Endothelial cell of umbilical vein (primary cell): ENCODE data around the gene RAB10. TPM values are rescaled to one million over a fixed set of nuclear protein-coding genes. Genes with fewer than 3 reads are reported as not detected.

Experiments
- BruUV-seq: library from RNA; stranded (reverse); fragments of 400-500 nt; replicated peaks from 2 replicates; lab custom pipeline; 2021; lab: Mats Ljungman, UMichigan
- CTCF ChIA-PET: fragments of 300-600, 350-600 bp; sonication (Branson Sonifier 250); formaldehyde crosslinking; loops from one replicate; lab custom pipeline; 2021; ENCODE audit warnings: antibody characterized with exemption, inconsistent platforms; lab: Charles Lee
- POLR2A ChIA-PET: fragments of 300-600, 350-600 bp; sonication (Branson Sonifier 250); formaldehyde crosslinking; loops from one replicate; lab custom pipeline; 2021; ENCODE audit warnings: antibody characterized with exemption, inconsistent platforms; lab: Charles Lee
- DNase-seq: peaks from one replicate; pipeline ENCODE4 v3.0.0-alpha.2; 2011; ENCODE audit warnings: low read depth, low spot score
- FAIRE-seq: peaks from 2 replicates; lab custom pipeline; 2011; peaks lifted over from hg19 to GRCh38; lab: Jason Lieb, UNC
- H2AFZ ChIP-seq: 2 replicates; pipeline ENCODE4 v1.6.0; 2012; ENCODE audit warnings: low read depth, low read length, control low read depth, inconsistent platforms
- H3K27ac ChIP-seq: 2 replicates; pipeline ENCODE4 v1.5.1; 2011; ENCODE audit warnings: low read depth, mild to moderate bottlenecking, control low read depth, low read length, moderate library complexity; ENCODE audit not compliant: insufficient read depth
- H3K27me3 ChIP-seq, 2 experiments: 2 replicates each; pipeline versions ENCODE4 v1.6.0 to v1.6.1; 2011; ENCODE audit warnings: low read length in 2 of 2, mixed read lengths in 1 of 2; ENCODE audit not compliant: control insufficient read depth in 2 of 2, insufficient read depth in 2 of 2
- H3K36me3 ChIP-seq, 2 experiments: 2 replicates in 1 of 2; 3 replicates in 1 of 2; pipeline ENCODE4 v1.5.1; 2011; ENCODE audit warnings: low read length in 2 of 2, mild to moderate bottlenecking in 1 of 2, moderate library complexity in 1 of 2; ENCODE audit not compliant: control insufficient read depth in 2 of 2, insufficient read depth in 2 of 2; ENCODE audit errors: extremely low read depth in 1 of 2
- H3K4me1 ChIP-seq: 3 replicates; pipeline ENCODE4 v1.5.1; 2011; ENCODE audit warnings: mild to moderate bottlenecking, low read length; ENCODE audit not compliant: control insufficient read depth, insufficient read depth; ENCODE audit errors: extremely low read depth
- H3K4me2 ChIP-seq: 2 replicates; pipeline ENCODE4 v1.6.1; 2011; ENCODE audit warnings: low read length, control low read depth, mixed read lengths; ENCODE audit not compliant: insufficient read depth
- H3K4me3 ChIP-seq, 3 experiments: fragments of 200-600 bp in 1 of 3; sonication (generic), shearing (Covaris generic) in 1 of 3; replicated peaks in 1 of 3; 2 replicates each; pipeline ENCODE4 v1.5.1; 2011 to 2016; ENCODE audit warnings: control low read depth in 3 of 3, low read length in 3 of 3, mild to moderate bottlenecking in 2 of 3, inconsistent platforms in 1 of 3, low read depth in 1 of 3, moderate library complexity in 1 of 3; ENCODE audit not compliant: insufficient read depth in 1 of 3
- H3K79me2 ChIP-seq: 2 replicates; pipeline ENCODE4 v1.6.0; 2012; ENCODE audit warnings: low read length, inconsistent platforms; ENCODE audit not compliant: control insufficient read depth, insufficient read depth
- H3K9ac ChIP-seq: replicated peaks from 2 replicates; pipeline ENCODE3; 2011; ENCODE audit warnings: low read length, control low read depth; ENCODE audit not compliant: insufficient read depth; ENCODE audit errors: extremely low read depth
- H3K9me1 ChIP-seq: replicated peaks from 3 replicates; pipeline ENCODE4 v1.6.0; 2011; ENCODE audit warnings: mild to moderate bottlenecking, low read length; ENCODE audit not compliant: control insufficient read depth, insufficient read depth; ENCODE audit errors: extremely low read depth
- H3K9me3 ChIP-seq: replicated peaks from 2 replicates; pipeline ENCODE4 v1.5.1; 2012; ENCODE audit warnings: low read length, inconsistent platforms; ENCODE audit not compliant: control insufficient read depth, insufficient read depth
- H4K20me1 ChIP-seq: replicated peaks from 2 replicates; pipeline ENCODE3; 2011; ENCODE audit warnings: mild to moderate bottlenecking, low read length; ENCODE audit not compliant: control insufficient read depth, insufficient read depth; ENCODE audit errors: extremely low read depth
- CTCF ChIP-seq, 2 donors: IDR thresholded peaks; 1 replicate in 1 of 2; 2 replicates in 1 of 2; pipeline ENCODE4 v1.5.1; 2011; ENCODE audit warnings: low read length in 2 of 2, mild to moderate bottlenecking in 2 of 2, moderate library complexity in 2 of 2, control low read depth in 1 of 2, inconsistent platforms in 1 of 2, low read depth in 1 of 2; ENCODE audit not compliant: insufficient read depth in 1 of 2; ENCODE audit errors: extremely low read depth in 1 of 2
- EZH2 ChIP-seq: IDR thresholded peaks from 2 replicates; pipeline ENCODE4 v1.6.1; 2012; ENCODE audit warnings: borderline replicate concordance, low read depth, mild to moderate bottlenecking, moderate library complexity, low read length, inconsistent platforms; ENCODE audit not compliant: severe bottlenecking
- FOS ChIP-seq: IDR thresholded peaks from 2 replicates; pipeline ENCODE4 v1.6.1; 2011; ENCODE audit warnings: mild to moderate bottlenecking, low read length, moderate library complexity, borderline replicate concordance; ENCODE audit not compliant: insufficient read depth
- GATA2 ChIP-seq: IDR thresholded peaks from 2 replicates; pipeline ENCODE4 v1.7.0; 2011; ENCODE audit warnings: low read depth, mild to moderate bottlenecking, moderate library complexity, mixed read lengths, low read length; ENCODE audit not compliant: insufficient read length, insufficient read depth
- JUN ChIP-seq: IDR thresholded peaks from 2 replicates; pipeline ENCODE4 v1.6.1; 2011; ENCODE audit warnings: borderline replicate concordance, low read depth; ENCODE audit not compliant: insufficient read length, insufficient read depth
- MAX ChIP-seq: IDR thresholded peaks from 2 replicates; pipeline ENCODE4 v1.6.1; 2011; ENCODE audit not compliant: insufficient read depth, insufficient read length
- MYC ChIP-seq: IDR thresholded peaks from one replicate; pipeline ENCODE4 v1.6.1; 2011; ENCODE audit warnings: mild to moderate bottlenecking, low read depth, low read length
- POLR2A ChIP-seq: IDR thresholded peaks from 2 replicates; pipeline ENCODE4 v1.6.1; 2012; ENCODE audit warnings: low read depth, mild to moderate bottlenecking, control low read depth, low read length
- POLR2AphosphoS5 ChIP-seq: IDR thresholded peaks from 2 replicates; pipeline ENCODE4 v1.6.1; 2012; ENCODE audit warnings: low read depth, mild to moderate bottlenecking, control low read depth, low read length, moderate library complexity; ENCODE audit not compliant: insufficient read depth
- dilution Hi-C: fragments of 300-500 bp; cut with MboI; formaldehyde crosslinking; loops from one replicate; pipeline ENCODE4 v1.15.0; 2019; ENCODE audit warnings: low sequenced_read_pairs; ENCODE audit not compliant: extremely low pct_ligation_motif_present
- intact Hi-C: fragments of 100-400 bp; cut with micrococcal nuclease; formaldehyde crosslinking; loops from one replicate; pipeline ENCODE4 v1.10.0; 2022
- polyA plus RNA-seq, 4 experiments: library from polyadenylated mRNA; depleted of rRNA in 3 of 4; stranded (reverse) in 3 of 4; unstranded in 1 of 4; fragments of >200 nt; gene quantifications; 2 replicates each; pipeline versions ENCODE4 v1.2.1 to v1.2.3, GENCODE V29; 2011 to 2012; ENCODE audit warnings: missing spikeins in 1 of 4
- total RNA-seq: library from RNA; stranded (reverse); gene quantifications from 2 replicates; pipeline ENCODE4 v1.2.3, GENCODE V29; 2021

The RAB10 gene
- total and polyA plus RNA-seq, 2 donors (not counting 3 experiments of a cell fraction or from before 2014, with no cell fraction given), result 45.1 to 104 TPM

- H3K36me3 ChIP-seq, result no peaks in the 10 kb centered on the region
- FAIRE-seq, result no peak
- no peaks in the 10 kb centered on the region for H3K27me3 ChIP-seq
- TF ChIP-seq POLR2A, result no peak
- TF ChIP-seq MYC, result no peak
- TF ChIP-seq GATA2, result no peak
- TF ChIP-seq CTCF (IDR thresholded peaks at IDR 0.05; ENCODE audit: extremely low read depth in 1 of 2, insufficient read depth in 1 of 2, low read depth in 1 of 2, low read length in 2 of 2), result no peak
- TF ChIP-seq FOS, result no peak
- no peak for TF ChIP-seq EZH2
- no peak for TF ChIP-seq MAX
- TF ChIP-seq JUN, result no peak
- no peak for TF ChIP-seq POLR2AphosphoS5
- intact Hi-C loops, result no loop called here
- no peak overlapping the region for H3K9ac ChIP-seq
- no peak overlapping the region for H3K4me2 ChIP-seq
- dilution Hi-C loops, result no loop called here
- no peak for DNase-seq
- no peak overlapping the region for H2AFZ ChIP-seq
- ChIA-PET CTCF (interaction anchor here (1.0 to 4.0 kb wide), 2 partner anchors 12 to 83 kb away, joined by 3 to 34 read pairs; no protein-coding TSS in a partner anchor), POLR2A (no interaction called here)
- no peaks in the 10 kb centered on the region for H3K4me1 ChIP-seq
- BruUV-seq, result no TSS peak
- no peak overlapping the region for H3K4me3 ChIP-seq
- H3K27ac ChIP-seq, result no peak overlapping the region
- no peaks in the 10 kb centered on the region for H3K9me1 ChIP-seq
- no peaks in the 10 kb centered on the region for H3K9me3 ChIP-seq
- peaks cover 92% of the 10 kb centered on the region for H3K79me2 ChIP-seq
- peaks cover 15% of the 10 kb centered on the region for H4K20me1 ChIP-seq
These were observed 40.8 kb downstream of the RAB10 start for GRCh38 chr2:26074676-26075075.
